GM23248 (cell line): Measurements from ENCODE around the gene S100PBP.

ENCODE experiments used
- EZH2 ChIP-seq: fragments of 200-600 bp; sonication (generic); IDR thresholded peaks from 2 replicates; pipeline ENCODE4 v1.6.1; 2018; ENCODE audit warnings: antibody characterized with exemption, mild to moderate bottlenecking; ENCODE audit not compliant: insufficient read depth, poor library complexity, severe bottlenecking
- EZH2phosphoT487 ChIP-seq: fragments of 200-600 bp; sonication (generic); IDR thresholded peaks from 2 replicates; pipeline ENCODE4 v1.6.1; 2018; ENCODE audit warnings: antibody characterized with exemption, moderate library complexity, mild to moderate bottlenecking, low read depth; ENCODE audit not compliant: insufficient read depth

DNA sequence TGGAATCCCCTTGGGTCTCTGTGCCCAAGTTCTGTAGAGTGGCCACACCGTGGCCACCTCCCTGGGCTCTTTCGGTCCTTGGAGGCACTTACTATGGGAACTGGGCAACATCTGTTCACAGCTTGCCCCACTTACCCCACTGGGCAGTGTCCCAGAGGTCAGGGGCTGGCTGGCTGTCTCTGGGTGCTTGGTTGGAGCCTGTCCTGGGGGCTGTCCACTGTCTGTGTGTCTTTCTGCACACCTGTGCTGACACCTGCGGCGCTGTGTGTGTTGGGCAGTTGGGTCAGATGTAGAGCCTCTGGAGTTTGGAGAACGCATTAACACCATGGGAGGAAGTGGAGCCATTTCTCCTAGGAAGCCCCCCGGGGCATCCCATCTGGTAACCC lies 85.1 kb downstream of the S100PBP start:
- TF ChIP-seq EZH2 = no peak
- TF ChIP-seq EZH2phosphoT487 = no peak
